SHP77 treated with DMSO at 0.1 percent for 48 hours (cell line): Measurements from ENCODE around the gene COL23A1.

Experiments
- DNase-seq: peaks from one replicate; lab custom pipeline; 2025; lab: John Stamatoyannopoulos, UW

Gene COL23A1

GRCh38 chr5:178421699-178422399 lies 168.3 kb downstream of the COL23A1 start:
- no peak for DNase-seq

- no peak for DNase-seq
Measured at GRCh38 chr5:178421128-178421527, 169.1 kb downstream of the COL23A1 start.

DNA sequence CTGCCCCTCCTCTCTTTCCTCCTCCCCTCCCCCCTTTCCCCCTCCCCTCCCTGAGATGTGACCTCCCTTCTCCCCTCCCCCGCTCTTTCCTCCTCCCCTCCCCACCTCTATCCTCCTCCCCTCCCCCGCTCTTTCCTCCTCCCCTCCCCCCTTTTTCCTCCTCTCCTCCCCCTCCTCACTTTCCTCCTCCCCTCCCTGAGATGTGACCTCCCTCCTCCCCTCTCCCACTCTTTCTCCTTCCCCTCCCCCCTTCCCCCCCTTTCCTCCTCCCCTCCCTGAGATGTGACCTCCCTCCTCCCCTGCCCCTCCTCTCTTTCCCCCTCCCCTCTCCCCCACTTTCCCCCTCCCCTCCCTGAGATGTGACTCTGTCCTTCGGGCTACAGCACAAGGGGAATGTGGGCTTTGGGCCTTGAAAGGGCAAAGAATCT lies 169.8 kb downstream of the COL23A1 start:
- DNase-seq = no peak

DNA sequence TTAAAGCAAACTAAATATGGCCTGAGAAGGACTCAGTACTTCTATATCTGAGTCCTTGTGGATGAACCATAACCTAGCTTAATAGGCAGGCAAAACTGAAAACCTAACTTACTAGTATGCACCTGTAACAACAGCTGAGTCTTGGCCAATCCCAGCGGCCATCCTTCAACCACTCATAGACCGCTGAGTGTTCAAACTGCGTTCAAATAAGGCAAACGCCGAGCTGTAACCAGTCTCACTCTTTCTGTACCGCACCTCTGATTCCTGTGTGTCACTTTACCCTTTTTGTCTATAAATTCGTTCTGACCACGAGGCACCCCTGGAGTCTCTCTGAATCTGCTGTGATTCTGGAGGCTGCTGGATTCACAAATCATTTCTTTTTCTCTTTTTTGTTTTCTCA lies 170.5 kb downstream of the COL23A1 start:
- DNase-seq = no peak

DNA sequence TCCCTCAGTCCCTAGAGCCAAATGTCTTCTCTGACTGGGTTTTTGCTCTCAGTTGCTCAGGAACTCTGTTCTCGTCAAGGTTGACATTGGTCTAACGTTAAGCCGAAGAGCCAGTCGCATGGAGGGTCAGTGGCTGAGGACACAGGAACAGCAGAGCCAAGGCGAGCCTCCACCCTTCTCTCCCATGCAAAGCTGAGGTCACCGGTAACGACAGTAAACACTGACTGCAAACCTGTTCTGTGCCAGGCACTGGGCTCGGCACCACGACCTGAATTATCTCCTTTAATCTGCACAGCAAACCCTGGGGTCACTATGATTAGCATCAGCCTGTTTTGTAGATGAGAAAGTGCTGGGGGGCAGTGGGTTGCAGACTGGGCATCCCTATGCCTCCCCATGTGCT lies 171.0 kb downstream of the COL23A1 start:
- DNase-seq = no peak

- DNase-seq = no peak
Measured at GRCh38 chr5:178418471-178419010, 171.7 kb downstream of the COL23A1 start.

GRCh38 chr5:178418031-178418430 lies 172.2 kb downstream of the COL23A1 start:
- no peak for DNase-seq

GRCh38 chr5:178417391-178417811 lies 172.8 kb downstream of the COL23A1 start:
- DNase-seq = no peak

- no peak for DNase-seq
Measured at GRCh38 chr5:178416919-178417318, 173.3 kb downstream of the COL23A1 start.

DNA sequence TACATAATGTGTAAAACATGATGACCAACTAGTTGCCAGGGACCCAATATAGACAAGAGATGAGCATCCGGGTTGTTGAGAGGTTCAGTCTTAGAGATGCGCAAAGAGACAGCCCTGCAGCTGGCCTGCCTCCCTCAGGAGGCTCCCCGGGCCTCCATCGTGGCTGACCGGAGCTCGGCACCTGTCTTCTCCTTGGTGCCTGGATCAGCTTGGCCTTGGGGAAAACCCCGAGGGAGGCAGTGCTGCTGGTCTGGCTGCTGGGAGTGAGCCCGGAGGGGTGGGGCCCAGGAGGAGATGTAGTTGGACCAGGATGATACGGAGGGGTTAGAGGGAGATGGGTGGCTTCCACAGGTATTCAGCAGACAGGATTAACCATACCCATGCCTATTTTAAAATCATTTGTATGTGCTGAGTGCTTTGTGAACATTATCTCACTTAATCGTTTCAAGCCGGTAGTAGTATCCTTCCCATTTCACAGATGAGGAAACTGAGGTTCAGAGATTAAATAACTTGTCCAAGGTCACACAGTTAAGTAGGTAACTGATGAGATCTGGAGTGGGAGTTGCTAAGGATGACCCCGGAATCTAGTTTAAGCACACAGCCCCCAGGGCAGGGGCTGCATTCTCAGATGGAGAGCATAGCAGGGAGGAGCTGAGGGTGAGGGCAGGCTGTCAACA lies 173.8 kb downstream of the COL23A1 start:
- DNase-seq = no peak

DNA sequence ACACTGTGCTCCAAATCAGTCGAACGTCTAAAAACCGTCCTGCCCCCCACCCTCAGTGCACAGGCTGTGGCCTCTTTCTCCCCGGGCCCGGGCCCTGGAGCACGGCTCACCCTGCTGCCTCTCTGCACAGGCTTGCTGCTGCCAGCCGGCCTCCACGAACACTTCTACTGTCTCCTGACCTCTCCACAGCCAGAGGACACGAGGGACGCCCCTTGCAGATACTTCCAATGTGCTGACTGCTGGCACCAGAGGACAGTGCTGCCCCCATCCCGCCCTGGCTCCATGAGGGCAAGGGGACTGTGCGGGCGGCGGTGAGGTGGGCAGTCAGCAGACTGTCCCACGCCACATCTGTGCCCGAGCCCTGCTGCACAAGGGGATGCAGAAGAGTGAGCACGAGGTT lies 174.8 kb downstream of the COL23A1 start:
- DNase-seq = no peak

- no peak for DNase-seq
Measured at GRCh38 chr5:178413988-178414387, 176.2 kb downstream of the COL23A1 start.

DNA sequence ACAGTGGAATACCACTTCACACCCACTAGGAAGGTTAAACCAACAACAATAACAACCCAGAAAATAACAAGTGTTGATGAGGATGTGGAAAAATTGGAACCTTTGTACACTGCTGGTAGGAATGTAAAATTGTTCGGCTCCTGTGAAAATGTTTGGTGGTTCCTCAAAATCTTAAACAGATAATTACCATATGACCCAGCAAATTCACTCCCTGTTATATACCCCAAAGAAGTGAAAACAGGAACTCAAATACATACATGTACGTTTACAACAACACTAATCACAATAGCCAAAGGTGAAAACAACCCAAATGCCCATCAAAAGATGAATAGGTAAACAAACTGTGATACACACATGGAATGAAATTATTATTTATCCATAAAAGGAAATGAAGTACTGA lies 179.1 kb downstream of the COL23A1 start:
- DNase-seq = no peak

- no peak for DNase-seq
Measured at GRCh38 chr5:178407646-178408045, 182.5 kb downstream of the COL23A1 start.

DNA sequence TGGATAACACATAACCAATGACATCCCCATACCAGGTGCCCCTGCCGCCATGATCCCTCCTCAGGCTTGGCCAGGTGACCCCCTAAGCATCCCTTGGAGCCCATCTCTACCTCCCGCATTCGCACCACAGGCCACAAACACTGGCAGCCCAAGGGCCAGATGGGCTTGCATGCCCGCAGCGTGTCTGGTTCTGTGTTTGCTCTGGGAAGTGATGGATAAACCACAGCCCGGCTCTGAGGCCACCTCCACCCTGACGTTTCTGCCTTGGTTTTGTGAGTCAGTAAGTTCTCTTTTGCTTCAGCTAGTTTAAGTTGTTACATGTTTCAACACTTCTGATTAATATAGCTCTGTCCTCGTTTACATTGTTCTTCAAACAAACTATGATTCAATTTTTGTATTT lies 185.2 kb downstream of the COL23A1 start:
- no peak for DNase-seq

- no peak for DNase-seq
Measured at GRCh38 chr5:178403956-178404600, 186.1 kb downstream of the COL23A1 start.

GRCh38 chr5:178403351-178403750 lies 186.8 kb downstream of the COL23A1 start:
- no peak for DNase-seq

GRCh38 chr5:178399701-178400095 lies 190.5 kb downstream of the COL23A1 start:
- DNase-seq = no peak

DNA sequence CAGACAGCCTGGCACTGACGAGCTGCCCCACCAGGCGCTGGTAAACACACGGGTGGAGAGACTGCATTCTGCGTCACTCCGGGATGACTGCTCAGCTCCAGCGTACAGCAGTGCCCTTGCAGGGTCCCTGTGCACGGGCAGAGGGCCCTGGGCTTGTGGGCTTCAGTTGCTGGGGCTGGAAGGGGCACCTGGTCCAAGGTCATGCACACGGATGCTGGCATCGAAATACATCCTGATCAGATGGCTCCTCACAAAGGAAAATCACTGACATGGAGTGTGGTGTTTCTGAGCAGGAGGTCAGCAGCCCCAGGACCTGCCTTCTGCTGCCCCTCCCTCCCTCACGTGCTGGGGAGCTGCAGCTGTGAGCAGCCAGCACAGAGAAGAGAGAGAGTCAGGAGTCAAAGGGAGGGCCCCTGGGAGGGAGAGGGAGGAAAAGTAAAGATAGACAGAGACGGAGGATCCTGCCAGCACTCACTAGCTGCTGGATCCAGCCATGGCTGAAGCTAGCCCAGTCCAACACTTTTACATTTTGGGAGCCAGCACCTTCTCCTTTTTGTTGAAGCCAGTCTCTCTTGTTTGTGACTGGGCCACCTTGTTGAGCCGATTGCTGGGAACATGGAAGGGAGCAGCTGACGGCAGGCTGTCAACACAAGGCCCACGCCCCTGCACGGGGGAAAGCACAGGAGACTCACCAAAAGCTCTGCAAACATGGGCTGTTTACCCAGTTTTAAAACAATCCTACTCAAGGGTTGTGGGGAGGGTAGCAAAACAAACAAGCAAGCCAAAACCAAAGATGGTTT lies 191.1 kb downstream of the COL23A1 start:
- DNase-seq = peak; percentile 20

GRCh38 chr5:178396796-178397720 lies 193.1 kb downstream of the COL23A1 start:
- DNase-seq = no peak

DNA sequence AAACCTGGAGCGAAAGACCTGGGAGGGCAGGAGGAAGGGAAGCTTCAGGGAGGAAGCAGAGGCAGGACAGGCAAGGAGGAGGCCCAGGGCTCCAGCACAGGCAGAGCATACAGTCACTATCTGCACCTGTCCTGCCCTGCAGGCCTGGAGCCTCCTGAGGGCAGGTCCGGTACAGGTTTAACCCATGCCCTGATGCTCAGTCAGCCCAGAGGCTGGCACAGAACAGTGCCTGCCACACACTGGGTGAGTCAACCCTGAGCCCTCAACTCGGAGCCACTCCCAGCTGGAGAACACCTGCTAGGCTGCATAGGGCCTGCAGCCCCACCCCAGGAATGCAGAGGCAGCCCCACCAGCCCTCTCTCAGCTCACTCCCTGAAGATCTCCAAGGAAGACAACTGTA lies 196.1 kb downstream of the COL23A1 start:
- no peak for DNase-seq
